HG03060 (cell line): ENCODE data around the gene CENPP.

Experiments
- ATAC-seq: cut with Tn5 transposase; IDR thresholded peaks from one replicate; pipeline ENCODE4 v1.9.1; 2021; ENCODE audit warnings: low read depth, moderate number of reproducible peaks; ENCODE audit not compliant: unreplicated experiment

The CENPP gene

DNA sequence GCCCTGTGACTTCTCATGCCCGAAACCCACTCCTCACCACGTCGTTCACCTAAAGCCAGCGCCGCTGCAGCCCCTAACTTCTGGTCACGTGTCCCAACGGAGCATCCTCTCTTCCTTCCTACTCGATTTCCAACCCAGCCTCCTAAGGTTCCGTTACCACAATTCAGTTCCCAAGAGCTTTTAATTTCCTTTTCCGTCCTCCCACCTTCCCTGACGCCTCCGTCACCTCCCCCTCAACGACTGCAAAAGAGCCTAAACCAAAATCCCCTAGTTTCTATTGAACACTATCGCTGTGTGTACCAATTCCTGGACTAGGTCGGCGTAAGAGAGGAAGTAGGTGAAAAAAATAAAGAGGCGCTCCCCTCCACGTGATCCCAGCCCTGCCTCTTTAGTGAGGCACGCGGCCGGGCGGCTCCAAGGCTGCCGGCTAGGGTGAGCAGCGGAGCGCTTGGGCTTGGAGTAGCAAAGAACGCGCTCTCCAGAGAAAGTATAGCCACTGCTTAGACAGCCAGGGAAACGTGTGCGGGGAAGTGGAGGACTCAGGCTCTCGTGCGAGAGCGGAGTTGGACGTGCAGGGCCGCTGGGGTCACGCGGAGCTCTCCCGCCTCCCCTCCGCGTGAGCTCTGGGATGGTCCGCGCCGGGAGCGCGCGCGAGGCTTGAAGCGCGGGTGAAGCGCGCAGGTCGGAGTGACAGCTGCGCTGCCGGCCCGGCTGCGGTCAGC, at the start of gene CENPP, which contains the start of gene NOL8:
CENPP (plus strand) TSS at position 685 of the 722 bp plus-strand sequence.
NOL8 (minus strand) TSS at position 82 of the 722 bp plus-strand sequence. CDS start 1,189 bp downstream, outside the sequence.
- ATAC-seq: peak; percentile 70

DNA sequence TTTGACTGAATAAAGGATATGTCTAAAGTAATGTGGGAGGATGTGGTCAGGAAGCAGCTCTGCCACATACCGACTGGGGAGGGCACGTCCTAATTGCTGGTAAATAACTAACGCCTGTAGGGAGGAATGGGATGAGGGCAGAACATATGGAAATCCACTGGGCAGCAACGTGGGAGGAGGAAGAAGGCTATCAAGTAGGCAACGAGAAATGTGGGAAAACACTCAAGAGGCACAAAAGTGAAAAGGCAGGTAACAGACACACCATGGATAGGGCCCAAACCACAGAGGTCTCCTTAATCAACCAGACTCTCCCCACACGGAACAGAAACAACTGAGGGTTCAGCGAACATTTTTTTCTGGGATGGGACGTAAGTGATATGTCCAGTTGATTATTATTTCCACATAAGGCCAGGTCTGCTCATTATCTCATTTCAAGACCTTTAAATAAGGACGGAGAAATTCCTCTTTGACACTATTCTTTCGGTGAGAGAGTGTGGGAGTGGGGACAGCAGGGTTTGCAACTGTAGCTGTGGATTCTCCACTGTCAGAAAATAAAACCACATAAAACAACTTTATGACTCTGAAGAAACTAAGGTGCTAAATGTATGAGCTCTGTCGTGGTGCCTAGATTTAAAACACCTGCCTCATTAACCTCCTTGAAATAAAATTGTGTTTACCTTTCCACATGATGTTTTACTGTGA, 49.3 kb upstream of the CENPP start:
- no peak for ATAC-seq

DNA sequence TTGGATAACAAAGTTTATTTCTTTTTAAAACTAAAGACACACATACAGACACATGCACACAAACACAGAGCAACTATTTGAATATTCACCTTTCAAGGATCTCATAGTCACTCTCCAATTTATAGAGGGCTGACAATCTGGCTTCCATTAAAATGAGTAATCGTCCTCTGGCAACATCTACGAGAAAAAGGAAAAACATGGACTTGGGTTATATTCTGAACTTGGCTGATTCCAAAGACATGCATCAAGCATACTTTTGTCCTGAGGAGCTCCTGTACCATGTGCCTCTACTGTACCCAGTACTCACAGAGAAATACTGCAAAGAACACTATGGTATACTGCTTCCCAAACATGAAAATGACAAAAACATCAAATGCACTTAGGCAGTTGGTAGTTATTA, 47.6 kb upstream of the CENPP start:
- ATAC-seq: no peak

DNA sequence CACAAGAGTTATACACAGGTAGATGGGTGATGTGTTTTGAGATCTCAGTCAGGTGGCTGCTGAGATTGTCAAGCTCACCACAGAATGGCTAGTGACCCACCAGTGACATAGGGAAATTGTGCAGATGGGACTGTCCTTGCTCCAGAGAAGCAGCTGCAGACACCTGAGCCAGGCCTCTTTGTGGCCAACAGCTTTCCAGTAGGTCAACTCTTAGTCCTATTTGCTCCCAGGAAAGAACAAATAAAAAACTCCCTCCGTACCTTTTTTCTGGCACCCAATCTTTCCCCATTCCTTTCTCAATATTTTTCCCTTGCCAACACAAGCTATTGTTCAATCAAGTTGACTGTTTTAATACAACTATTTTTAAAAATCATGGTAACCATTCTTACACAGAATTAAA, 46.5 kb upstream of the CENPP start:
- no peak for ATAC-seq

DNA sequence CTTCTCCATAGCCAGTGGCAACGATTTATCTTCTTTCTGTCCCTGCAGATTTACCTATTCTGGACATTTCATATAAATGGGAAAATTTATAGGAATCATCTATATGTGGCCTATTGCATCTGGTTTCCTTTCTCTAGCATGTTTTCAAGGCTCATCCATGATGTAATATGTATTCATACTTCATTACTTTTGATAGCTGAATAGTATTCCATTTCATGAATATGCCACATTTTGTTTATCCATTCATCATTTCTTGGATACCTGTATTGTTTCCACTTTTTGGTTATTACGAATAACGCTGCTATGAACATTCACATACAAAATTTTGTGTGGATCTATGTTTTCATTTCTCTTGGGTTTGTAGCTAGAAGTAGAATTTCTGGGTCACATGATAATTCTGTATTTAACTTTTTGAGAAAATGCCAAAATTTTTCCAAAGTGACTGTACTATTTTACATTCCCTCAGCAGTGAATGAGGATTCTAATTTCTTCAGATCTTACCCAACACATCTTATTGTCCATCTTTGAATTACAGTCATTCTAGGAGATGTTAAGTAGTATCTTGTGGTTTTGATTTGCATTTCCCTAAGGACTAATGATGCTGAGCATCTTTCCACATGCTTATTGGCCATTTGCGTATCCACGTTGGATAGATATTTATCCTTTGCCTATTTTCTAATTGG, 35.9 kb upstream of the CENPP start:
- ATAC-seq: no peak

DNA sequence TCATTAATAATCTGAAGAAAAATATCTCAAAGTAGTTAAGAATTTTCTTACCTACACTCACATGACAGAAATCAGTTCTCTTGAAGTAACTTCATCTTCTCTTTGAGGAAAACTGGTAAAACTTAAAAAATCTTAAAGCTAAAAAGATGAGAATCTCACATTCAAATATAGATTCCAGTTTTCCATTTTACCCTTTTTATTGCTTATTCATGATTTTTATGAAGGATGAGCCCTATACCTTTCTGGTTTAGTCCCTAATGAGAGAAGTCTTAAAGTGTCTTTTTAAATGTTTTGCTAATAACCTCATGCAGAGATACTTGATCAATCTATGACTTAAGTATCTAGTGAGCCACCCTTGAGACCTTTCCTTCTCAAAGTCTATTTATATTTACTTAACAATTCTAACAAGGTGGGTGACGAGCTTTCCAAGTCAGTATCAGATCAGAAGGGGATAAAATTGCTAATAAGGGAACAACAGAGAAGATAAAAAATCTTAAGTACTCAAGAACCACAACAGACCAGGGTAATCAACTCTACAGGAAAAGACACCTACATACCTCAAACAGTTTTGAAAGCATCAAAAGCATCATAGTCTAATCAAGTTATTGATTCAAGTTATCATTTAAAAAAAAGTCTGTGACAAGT, 34.8 kb upstream of the CENPP start:
- ATAC-seq: no peak

DNA sequence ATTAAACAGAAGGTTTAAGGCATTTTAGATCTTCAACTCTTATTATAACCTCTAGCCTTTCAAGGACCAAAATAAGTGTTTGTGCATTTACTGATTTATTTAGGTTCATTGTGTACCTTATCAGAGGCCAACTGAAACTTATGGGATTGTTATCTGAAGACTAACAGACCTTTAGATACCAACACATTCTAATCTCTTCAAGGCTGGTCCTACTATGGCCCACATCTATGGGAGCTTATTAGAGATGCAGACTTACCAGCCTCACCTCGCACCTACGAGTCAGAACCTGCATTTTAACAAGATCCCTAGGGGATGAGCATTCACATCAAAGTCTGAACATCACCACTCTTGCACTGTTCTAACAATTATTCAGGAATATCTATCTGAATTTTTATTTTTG, 34.2 kb upstream of the CENPP start:
- ATAC-seq: no peak

DNA sequence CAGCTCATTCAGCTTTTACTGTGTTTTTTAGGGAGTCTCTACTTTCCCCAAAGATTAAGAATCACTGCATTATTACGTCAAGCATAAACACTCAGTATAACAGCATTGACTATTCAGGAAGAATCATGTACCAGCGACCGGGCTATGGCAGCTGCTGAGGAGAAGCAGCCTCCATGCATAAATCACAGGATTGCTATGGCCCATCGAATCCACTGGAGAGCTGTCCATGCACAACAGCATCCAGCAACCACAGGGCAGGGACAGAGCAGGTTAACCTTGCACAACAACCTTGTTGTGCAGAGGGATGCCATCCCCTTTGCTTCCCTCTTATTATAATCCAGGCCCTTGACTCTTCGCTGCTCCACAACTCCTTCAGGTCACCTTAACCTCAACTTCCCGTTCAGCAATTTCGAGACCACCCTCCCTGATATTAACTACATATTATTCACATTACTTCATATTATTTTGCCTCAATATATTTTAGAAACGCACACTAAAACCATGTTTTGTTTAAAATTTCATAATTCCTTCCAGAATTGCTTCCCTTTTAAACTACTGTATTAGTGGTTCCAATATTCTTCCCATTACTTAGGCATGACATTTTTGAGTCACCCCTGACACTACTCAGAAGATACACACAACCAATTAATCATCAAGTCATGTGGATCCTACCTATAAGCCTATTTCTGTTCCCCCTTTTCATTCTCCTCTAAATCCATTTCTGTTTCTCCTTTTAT, 33.2 kb upstream of the CENPP start:
- ATAC-seq: no peak

DNA sequence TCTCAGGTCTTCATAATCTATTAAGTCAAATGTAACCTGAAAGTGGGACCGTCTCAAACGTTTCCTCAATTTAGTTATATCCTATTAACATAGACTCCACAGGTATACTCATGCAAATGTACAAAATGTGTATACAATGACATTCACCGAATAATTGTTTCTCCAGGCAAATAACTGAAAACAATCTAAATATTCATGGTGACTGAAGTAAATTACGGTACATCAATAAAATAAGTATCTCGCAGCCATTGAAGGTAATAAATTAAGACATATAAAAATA, 32.7 kb upstream of the CENPP start:
- ATAC-seq: no peak

DNA sequence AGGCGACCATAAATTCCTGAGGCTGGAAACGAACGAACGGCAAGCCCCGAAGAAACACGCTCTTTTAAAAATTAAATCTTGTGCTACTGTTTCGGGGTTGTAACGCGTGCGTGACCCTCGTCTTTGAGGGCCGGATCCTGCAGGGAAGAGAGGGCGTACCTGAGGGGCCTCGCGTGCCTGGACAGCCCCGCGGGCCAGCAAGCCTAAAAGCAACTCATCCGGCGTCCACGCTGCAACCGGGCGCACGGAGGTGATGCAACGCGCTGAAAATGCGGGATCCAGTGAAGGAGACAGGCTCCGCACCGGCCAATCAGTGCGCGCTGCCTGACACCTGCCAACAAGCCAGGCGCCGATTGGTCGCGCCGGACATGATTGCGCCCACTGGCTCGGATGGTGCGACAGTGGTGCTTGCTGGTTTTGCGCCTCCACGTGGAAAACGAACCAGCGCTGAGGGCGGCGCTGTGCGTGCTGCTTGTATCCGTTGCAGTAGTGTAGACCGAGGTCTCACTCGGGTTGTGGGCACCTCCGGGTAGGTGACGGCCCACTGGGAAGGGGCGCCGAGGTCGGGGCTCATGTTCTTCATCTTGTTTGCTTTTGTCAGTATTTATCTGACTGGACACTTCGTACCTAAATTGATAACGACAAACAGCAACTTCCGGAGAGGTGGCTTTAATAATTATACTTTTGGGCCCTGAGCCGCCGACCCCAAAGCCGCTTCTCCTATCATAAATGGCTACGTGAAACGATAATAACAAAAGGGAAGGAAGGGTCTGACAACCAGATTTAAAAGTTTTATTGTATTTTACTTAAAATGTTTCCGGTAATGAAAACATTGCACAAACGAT, 32.1 kb upstream of the CENPP start, which contains the start of gene IARS1:
IARS1 (minus strand) TSS at position 246 of the 845 bp plus-strand sequence. CDS start 4,278 bp downstream, outside the sequence.
- ATAC-seq: peak; percentile 86

DNA sequence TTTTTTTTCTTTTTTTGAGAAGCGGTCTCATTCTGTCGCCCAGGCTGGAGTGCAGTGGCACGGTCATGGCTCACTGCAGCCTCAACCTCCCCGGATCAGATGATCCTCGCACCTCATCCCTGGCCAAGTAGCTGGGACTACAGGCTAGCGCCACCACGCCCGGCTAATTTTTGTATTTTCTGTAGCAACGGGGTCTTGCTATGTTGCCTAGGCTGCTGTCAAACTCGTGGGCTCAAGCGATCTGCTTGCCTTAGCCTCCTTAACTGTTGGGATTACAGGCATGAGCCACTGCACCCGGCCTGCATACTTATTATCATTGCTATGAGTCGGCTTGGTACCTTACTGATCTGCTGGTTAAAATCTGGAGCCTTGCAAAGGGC, 31.5 kb upstream of the CENPP start:
- ATAC-seq: no peak

DNA sequence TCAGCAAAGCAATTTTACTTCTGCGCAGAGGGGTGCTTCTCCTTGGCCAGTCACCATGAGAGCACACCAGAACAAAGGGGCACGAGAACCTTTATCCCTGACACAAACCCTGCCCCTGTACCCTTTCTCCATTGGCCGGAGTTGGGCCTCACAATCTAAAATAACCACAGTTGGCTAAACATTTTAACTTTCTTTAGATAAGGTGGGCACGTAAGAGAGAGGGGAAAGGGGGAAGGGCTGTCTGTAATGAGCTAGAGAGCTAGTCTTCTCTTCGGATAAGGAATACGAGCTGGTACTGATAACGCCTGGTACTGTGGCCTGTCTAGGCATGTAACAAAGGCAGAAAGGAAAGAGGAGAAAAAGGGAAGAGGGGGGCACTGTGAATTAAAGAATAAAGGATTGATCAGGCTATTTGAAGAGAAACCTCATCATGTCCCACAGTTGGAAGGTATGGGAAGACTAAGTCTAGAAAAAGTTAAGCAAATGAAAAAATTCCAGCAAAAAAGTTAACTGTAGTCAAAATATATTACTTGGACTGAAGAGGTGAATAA, 30.4 kb upstream of the CENPP start:
- no peak for ATAC-seq

DNA sequence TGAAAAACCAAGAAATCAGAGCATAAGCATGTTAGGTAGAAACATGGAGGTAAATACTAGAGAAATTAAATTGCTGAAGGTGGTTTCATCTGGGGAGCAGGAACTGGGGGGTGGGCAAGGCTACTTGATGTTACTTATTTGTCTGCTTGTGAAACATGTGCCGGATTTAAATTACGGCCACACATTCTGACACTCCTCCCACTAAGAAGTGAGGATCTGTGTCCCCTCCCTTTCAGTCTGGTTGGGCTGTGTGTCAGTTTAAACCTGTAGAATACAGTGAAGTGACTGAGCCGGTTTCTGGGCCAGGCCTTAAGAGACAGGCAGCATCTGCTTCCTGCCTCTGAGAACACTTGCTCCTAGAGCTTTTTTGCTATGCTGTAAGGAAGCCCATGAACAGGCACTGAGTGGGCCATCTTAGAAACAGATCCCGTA, 29.9 kb upstream of the CENPP start:
- ATAC-seq: no peak

DNA sequence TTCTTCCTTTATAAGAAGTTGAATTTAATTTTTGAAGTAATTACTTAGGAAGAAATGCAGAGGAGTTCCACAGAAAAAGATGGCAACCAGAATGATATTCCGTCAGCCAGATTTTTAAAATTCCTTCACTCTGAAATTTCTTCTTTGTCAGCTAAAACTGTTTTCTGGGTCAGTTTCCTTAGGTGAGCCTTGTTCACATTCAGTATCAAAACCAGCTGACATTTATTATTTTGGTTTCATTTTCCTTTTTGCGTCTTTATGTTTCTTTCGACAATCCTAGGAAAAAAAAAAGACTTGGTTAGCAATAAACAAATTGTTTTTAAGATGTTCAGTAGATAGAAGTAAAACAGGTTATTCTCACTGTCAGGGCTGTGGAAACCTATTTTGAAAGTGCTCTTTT, 28.1 kb upstream of the CENPP start:
- ATAC-seq: no peak

DNA sequence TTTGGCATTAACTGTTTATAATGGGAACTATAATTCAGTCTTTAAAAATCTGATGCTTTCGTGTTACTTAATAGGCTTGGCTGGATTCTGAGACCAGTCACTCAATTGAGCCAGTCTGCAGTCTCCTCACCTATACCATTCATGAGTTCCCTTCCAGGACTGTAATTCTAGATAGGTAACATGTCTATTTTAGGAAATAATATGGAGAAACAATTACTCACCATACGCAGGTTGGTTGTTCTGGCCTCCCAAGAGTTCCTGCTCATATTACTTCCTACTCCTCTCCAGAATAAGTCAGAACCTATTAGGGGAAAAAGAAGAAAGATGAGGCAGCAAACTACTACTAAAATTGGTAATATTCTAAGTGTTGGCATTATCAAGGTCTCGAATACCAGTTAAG, 27.7 kb upstream of the CENPP start:
- ATAC-seq: no peak

DNA sequence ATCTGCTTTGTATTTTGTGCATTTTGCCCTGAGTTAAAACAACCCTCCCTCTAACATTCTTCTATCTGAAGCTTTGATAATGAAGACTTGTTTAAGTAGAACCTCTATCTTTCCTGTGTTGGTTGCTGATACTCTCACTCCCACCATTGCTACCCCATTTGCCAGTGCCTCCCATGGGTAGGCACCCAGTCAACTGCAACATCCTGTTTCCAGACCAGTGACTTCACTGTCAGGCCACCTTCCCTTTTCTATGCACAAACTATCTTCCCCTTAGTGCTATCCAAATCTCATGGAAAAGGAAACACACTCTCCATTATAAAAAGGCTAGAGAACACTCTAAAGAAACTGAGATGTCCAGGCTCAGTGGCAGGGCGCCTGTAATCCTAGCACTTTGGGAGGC, 26.6 kb upstream of the CENPP start:
- ATAC-seq: no peak

DNA sequence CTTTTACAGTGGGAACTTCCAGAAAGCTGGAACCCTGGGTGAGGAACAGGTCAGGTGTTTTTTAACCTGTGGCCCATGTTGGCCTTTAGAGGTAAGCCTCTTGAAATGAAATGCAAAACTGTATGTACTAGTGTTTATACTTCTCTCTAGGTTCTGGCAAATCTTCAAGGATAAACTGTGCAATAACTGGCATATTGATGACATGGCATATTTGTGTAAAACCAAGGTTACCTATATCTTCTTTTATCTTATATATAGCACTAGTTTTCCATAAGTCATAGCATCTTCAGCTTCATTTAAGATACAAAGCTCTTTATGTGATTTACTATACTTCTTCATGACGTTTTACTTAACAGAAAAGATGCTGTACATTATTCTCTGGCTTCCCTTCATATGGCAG, 24.8 kb upstream of the CENPP start:
- no peak for ATAC-seq

DNA sequence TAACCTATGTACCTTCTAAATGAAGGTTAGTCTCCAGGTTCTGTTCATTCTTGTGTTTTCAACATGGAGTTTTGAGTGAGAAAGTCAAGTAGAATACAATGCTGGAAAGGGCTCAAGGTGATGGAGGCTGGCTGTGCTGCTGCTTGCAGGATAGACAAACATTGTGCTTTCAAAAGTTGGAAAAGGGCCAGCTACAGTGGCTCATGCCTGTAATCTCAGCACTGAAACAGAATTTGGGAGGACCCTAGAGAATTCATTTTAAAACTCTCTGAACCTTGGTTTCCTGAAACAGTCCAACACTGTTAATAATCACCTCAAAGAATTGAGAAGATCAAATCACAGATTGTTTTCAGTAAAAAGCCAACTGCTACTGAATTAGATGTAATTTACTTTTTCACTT, 16.9 kb upstream of the CENPP start:
- no peak for ATAC-seq

DNA sequence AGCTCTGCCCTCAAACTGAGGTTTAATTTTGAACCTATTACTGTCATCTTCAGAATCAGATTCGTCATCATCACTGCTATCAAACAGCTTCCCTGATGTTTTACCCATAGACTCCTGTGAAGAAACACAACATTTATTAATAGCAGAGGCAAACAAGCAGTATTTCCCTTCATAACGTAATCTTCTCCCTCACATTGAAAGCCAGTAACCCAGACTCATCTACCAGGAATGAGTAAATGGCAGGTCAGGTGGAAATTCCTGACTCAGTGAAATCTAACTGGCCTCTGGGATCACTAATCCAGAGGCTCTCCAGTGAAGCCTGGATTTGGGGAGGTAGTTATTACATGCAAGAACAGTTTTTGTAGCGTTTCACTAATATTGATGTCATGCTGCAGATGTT, 15.2 kb upstream of the CENPP start:
- no peak for ATAC-seq
